Suprapubic skin (tissue), 4 donors: Measurements from ENCODE around the gene ADRA2C.

Experiments
- EP300 ChIP-seq: sonication (generic); formaldehyde crosslinking; IDR thresholded peaks from one replicate; pipeline ENCODE4 v1.6.1; 2017; ENCODE audit warnings: antibody characterized with exemption
- POLR2A ChIP-seq, 2 donors: fragments of 450-650 bp; IDR thresholded peaks; one replicate each; pipeline ENCODE4 v1.6.1; 2017; ENCODE audit warnings: antibody characterized with exemption in 2 of 2, mild to moderate bottlenecking in 2 of 2, moderate library complexity in 2 of 2
- POLR2AphosphoS5 ChIP-seq, 3 donors: sonication (generic); formaldehyde crosslinking; IDR thresholded peaks; one replicate each; pipeline ENCODE4 v1.6.1; 2017; ENCODE audit warnings: antibody characterized with exemption in 3 of 3
- TF ChIP-seq, protein P1 (sequence below), 2 donors: fragments of 200-600 bp in 1 of 2; fragments of 450-650 bp in 1 of 2; sonication (generic) in 1 of 2; IDR thresholded peaks; one replicate each; pipeline ENCODE4 v1.5.1; 2016 to 2019; ENCODE audit warnings: antibody characterized with exemption in 2 of 2, mild to moderate bottlenecking in 1 of 2, moderate library complexity in 1 of 2

DNA sequence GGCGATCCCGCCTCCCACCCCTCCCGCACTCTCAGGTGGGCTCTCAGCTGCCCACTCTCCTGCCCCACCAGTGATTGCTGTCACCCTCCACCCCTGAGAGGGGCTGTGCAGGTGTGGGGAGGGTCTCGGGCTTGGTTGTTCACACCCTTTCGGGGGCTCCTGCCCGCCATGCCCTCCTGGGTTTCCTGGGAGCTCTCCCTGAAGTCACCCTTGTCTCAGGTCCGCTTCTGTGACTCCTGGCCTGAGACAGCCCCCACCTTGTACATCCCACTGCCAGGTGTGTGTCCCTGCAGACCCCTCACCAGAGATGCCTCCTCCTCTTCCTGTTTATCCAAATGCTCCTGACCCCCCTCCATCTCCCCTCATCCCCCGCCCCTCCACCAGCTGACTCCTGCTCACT lies 37.8 kb downstream of the ADRA2C start:
- TF ChIP-seq, protein P1, sequence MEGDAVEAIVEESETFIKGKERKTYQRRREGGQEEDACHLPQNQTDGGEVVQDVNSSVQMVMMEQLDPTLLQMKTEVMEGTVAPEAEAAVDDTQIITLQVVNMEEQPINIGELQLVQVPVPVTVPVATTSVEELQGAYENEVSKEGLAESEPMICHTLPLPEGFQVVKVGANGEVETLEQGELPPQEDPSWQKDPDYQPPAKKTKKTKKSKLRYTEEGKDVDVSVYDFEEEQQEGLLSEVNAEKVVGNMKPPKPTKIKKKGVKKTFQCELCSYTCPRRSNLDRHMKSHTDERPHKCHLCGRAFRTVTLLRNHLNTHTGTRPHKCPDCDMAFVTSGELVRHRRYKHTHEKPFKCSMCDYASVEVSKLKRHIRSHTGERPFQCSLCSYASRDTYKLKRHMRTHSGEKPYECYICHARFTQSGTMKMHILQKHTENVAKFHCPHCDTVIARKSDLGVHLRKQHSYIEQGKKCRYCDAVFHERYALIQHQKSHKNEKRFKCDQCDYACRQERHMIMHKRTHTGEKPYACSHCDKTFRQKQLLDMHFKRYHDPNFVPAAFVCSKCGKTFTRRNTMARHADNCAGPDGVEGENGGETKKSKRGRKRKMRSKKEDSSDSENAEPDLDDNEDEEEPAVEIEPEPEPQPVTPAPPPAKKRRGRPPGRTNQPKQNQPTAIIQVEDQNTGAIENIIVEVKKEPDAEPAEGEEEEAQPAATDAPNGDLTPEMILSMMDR (IDR thresholded peaks at IDR 0.05) = no peak
- TF ChIP-seq POLR2A (IDR thresholded peaks at IDR 0.05) (no peak), EP300 (no peak), POLR2AphosphoS5 (IDR thresholded peaks at IDR 0.05) (no peak)
